ENCODE results near the gene ADAT2. TPM values are rescaled to one million over a fixed set of nuclear protein-coding genes. Genes with fewer than 3 reads are reported as not detected.

The ADAT2 gene
- polyA plus RNA-seq, 1 donor from 2014 or later, result 3.3 TPM

DNA sequence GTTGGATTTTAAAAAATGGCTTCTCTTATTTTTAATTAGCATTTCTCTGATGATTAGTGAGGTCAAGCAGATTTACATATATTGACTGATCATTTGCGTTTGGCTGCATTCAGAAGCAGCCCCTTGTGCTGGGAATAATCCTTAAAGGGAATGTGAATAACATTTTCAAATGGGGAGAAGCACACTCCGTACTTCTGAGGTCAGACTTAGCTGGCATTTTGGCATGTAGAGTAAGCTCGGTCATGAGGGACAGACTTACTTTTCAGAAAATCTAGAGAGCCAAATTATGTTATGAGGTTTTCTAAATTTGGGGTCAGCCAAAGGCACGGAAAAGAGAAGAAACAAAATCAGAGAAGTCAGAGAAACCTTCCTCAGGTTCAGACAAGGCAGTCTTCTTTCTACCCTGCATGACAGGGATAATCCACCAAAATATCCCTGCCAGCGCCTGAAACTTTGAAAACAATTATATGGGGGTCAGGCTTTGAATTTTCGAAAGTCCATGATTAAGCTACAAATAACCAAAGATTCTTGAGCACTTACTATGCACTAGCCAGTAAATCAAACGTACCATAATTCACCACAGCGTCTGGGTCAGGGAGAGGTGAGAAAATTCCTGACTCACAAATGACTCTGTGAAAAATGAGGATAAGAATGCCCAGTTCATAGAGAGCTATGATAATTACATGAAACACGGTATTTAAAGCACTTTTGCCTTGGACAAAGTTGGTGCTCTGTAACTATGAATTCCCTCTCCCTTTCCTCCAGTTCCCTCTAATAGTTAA lies 44.9 kb downstream of the ADAT2 start:
- no peaks in the 10 kb centered on the region for H3F3A ChIP-seq (ENCODE audit: insufficient read depth, low read length, poor library complexity, severe bottlenecking)
- H4K20me1 ChIP-seq (ENCODE audit: insufficient read depth), result no peaks in the 10 kb centered on the region
- no peaks in the 10 kb centered on the region for H3K9me3 ChIP-seq (ENCODE audit: low read length)
- TF ChIP-seq, protein P1, sequence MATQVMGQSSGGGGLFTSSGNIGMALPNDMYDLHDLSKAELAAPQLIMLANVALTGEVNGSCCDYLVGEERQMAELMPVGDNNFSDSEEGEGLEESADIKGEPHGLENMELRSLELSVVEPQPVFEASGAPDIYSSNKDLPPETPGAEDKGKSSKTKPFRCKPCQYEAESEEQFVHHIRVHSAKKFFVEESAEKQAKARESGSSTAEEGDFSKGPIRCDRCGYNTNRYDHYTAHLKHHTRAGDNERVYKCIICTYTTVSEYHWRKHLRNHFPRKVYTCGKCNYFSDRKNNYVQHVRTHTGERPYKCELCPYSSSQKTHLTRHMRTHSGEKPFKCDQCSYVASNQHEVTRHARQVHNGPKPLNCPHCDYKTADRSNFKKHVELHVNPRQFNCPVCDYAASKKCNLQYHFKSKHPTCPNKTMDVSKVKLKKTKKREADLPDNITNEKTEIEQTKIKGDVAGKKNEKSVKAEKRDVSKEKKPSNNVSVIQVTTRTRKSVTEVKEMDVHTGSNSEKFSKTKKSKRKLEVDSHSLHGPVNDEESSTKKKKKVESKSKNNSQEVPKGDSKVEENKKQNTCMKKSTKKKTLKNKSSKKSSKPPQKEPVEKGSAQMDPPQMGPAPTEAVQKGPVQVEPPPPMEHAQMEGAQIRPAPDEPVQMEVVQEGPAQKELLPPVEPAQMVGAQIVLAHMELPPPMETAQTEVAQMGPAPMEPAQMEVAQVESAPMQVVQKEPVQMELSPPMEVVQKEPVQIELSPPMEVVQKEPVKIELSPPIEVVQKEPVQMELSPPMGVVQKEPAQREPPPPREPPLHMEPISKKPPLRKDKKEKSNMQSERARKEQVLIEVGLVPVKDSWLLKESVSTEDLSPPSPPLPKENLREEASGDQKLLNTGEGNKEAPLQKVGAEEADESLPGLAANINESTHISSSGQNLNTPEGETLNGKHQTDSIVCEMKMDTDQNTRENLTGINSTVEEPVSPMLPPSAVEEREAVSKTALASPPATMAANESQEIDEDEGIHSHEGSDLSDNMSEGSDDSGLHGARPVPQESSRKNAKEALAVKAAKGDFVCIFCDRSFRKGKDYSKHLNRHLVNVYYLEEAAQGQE (IDR thresholded peaks at IDR 0.05; ENCODE audit: borderline replicate concordance), result no peak
- TF ChIP-seq RAD21 (conservative IDR thresholded peaks at IDR 0.05) (no peak), MXI1 (conservative IDR thresholded peaks at IDR 0.05; ENCODE audit: poor library complexity, severe bottlenecking) (no peak), EP300 (conservative IDR thresholded peaks at IDR 0.05; ENCODE audit: poor library complexity, severe bottlenecking) (no peak), TAF1 (IDR thresholded peaks at IDR 0.05; ENCODE audit: low read depth) (no peak)
- TF ChIP-seq, protein P2, sequence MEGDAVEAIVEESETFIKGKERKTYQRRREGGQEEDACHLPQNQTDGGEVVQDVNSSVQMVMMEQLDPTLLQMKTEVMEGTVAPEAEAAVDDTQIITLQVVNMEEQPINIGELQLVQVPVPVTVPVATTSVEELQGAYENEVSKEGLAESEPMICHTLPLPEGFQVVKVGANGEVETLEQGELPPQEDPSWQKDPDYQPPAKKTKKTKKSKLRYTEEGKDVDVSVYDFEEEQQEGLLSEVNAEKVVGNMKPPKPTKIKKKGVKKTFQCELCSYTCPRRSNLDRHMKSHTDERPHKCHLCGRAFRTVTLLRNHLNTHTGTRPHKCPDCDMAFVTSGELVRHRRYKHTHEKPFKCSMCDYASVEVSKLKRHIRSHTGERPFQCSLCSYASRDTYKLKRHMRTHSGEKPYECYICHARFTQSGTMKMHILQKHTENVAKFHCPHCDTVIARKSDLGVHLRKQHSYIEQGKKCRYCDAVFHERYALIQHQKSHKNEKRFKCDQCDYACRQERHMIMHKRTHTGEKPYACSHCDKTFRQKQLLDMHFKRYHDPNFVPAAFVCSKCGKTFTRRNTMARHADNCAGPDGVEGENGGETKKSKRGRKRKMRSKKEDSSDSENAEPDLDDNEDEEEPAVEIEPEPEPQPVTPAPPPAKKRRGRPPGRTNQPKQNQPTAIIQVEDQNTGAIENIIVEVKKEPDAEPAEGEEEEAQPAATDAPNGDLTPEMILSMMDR (IDR thresholded peaks at IDR 0.05; ENCODE audit: poor library complexity, severe bottlenecking), result no peak
- no peaks in the 10 kb centered on the region for H3K79me2 ChIP-seq (replicated peaks; ENCODE audit: insufficient read depth, low read length)
- H3K27ac ChIP-seq (ENCODE audit: low read length), result no peak overlapping the region
- H3K9ac ChIP-seq (ENCODE audit: low read length), result no peak overlapping the region
- no peak overlapping the region for H3K4me2 ChIP-seq (ENCODE audit: low read length)
- H3K9me2 ChIP-seq (ENCODE audit: insufficient read depth, low read length), result no peaks in the 10 kb centered on the region
- no peak overlapping the region for H3K4me3 ChIP-seq (ENCODE audit: low read length)
- H2AFZ ChIP-seq (ENCODE audit: low read depth, low read length), result no peak overlapping the region
- H3K36me3 ChIP-seq (ENCODE audit: insufficient read depth, low read length), result no peaks in the 10 kb centered on the region
- no peaks in the 10 kb centered on the region for H3K27me3 ChIP-seq (ENCODE audit: insufficient read depth, low read depth, low read length)

DNA sequence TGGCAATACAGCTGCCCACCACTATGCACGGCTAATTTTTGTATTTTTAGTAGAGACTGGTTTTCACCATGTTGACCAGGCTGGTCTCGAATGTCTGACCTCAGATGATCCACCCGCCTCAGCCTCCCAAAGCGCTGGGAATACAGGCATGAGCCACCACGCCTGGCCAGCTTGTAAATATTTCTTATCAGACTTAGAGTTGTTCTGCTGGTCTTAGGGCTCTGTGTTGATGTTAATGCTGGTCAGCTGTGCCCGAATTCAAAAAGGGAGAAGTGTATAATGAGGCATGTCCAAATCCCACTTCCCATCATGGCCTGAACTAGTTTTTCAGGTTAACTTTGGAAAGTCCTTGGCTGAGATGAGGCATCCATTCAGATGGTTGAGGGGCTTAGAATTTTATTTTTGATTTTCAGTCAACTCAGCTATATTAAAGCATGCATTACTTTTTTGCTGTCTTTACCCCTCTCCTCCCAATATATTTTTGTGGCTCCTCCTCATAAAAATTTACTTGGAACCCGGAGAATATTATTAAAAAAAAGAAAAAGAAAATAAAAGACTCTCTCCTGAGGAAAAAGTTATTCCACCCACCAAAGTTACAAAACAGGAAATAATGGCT lies 47.7 kb downstream of the ADAT2 start:
- Histone ChIP-seq H3K27ac (ENCODE audit: low read length) (no peak overlapping the region), H2AFZ (ENCODE audit: low read depth, low read length) (no peak overlapping the region), H3K9ac (ENCODE audit: low read length) (no peak overlapping the region), H3K27me3 (ENCODE audit: insufficient read depth, low read depth, low read length) (no peaks in the 10 kb centered on the region), H3K9me2 (ENCODE audit: insufficient read depth, low read length) (no peaks in the 10 kb centered on the region), H3K4me2 (ENCODE audit: low read length) (no peak overlapping the region), H3F3A (ENCODE audit: insufficient read depth, low read length, poor library complexity, severe bottlenecking) (no peaks in the 10 kb centered on the region), H3K4me3 (ENCODE audit: low read length) (no peak overlapping the region), H4K20me1 (ENCODE audit: insufficient read depth) (no peaks in the 10 kb centered on the region), H3K9me3 (ENCODE audit: low read length) (no peaks in the 10 kb centered on the region), H3K36me3 (ENCODE audit: insufficient read depth, low read length) (no peaks in the 10 kb centered on the region), H3K79me2 (replicated peaks; ENCODE audit: insufficient read depth, low read length) (no peaks in the 10 kb centered on the region)
- TF ChIP-seq, protein P1 (IDR thresholded peaks at IDR 0.05; ENCODE audit: borderline replicate concordance), result no peak
- no peak for TF ChIP-seq RAD21 (conservative IDR thresholded peaks at IDR 0.05)
- no peak for TF ChIP-seq TAF1 (IDR thresholded peaks at IDR 0.05; ENCODE audit: low read depth)
- TF ChIP-seq EP300 (conservative IDR thresholded peaks at IDR 0.05; ENCODE audit: poor library complexity, severe bottlenecking), result no peak
- TF ChIP-seq, protein P2 (IDR thresholded peaks at IDR 0.05; ENCODE audit: poor library complexity, severe bottlenecking), result no peak
- no peak for TF ChIP-seq MXI1 (conservative IDR thresholded peaks at IDR 0.05; ENCODE audit: poor library complexity, severe bottlenecking)
- no peak for TF ChIP-seq POLR2AphosphoS5 (IDR thresholded peaks at IDR 0.05)
- no peak for TF ChIP-seq EZH2 (IDR thresholded peaks at IDR 0.05; ENCODE audit: borderline replicate concordance, insufficient read depth, low read length, poor library complexity, severe bottlenecking)
- no peak for TF ChIP-seq SMC3 (conservative IDR thresholded peaks at IDR 0.05; ENCODE audit: poor library complexity)

Measured in neural cell (in vitro differentiated cells).